C4-2B (cell line): Measurements from ENCODE around the gene ELFN2.

Experiments
- H3K27ac ChIP-seq: fragments of 450-650 bp; 2 replicates; pipeline ENCODE4 v1.5.1; 2017
- CTCF ChIP-seq: fragments of 450-650 bp; conservative IDR thresholded peaks from 2 replicates; pipeline ENCODE4 v1.5.1; 2017; ENCODE audit warnings: mild to moderate bottlenecking
- ZFX ChIP-seq: fragments of 450-650 bp; IDR thresholded peaks from 2 replicates; pipeline ENCODE4 v1.6.1; 2017

The ELFN2 gene

DNA sequence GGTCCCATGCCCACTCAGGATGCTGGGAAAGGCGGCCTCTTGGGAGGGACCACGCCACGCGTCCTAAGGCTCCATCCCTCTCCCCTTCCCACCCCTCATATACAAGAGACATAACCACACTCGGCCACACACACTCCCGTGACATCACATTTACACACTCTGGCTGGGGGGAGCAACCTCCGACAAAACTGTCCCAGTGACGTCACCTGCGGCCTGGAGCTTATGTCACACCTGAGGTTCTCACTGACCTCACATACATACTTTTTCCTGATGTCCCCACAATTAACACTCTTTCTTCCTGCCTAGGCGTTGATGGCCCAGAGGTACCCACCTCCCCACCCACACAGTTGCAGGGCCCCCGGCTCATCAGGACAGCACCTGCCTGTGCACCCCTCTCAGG, 1.9 kb downstream of the ELFN2 start:
- H3K27ac ChIP-seq: no peak overlapping the region
- TF ChIP-seq CTCF (no peak), ZFX (no peak)

GRCh38 chr22:37423283-37423682, 4.0 kb downstream of the ELFN2 start:
- no peak overlapping the region for H3K27ac ChIP-seq
- TF ChIP-seq ZFX (no peak), CTCF (no peak)

DNA sequence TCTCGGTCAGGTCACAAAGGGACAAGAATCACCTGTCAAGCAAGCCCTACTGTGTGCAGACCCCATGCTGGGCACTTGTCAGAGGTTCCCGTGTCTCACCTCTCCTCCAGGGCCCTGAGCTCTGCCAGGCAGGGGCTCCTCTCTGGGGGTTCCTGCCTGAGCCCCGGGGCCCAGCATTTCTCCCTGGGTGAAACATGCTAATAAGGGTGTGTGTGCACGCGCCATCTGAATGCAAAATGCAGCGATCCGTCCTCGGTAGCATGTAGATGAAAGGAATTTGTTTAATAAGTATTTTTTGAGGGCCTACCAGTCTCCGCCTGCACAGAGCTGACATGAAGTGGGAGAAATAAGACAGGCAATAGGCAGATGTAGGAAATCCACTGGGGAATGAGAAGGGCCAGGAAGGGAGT, 5.8 kb downstream of the ELFN2 start:
- no peak for TF ChIP-seq ZFX

GRCh38 chr22:37420686-37421467, 6.4 kb downstream of the ELFN2 start:
- no peak for TF ChIP-seq ZFX
- TF ChIP-seq CTCF: no peak

More for the DNA sequence above, 5.8 kb downstream of the ELFN2 start:
- no peak overlapping the region for H3K27ac ChIP-seq

GRCh38 chr22:37419969-37420685, 7.2 kb downstream of the ELFN2 start:
- TF ChIP-seq CTCF: no peak
- TF ChIP-seq ZFX: no peak
- H3K27ac ChIP-seq: peak overlapping the region; percentile 36

More at GRCh38 chr22:37420686-37421467, 6.4 kb downstream of the ELFN2 start:
- H3K27ac ChIP-seq: peak overlapping the region; percentile 36

- peak overlapping the region; percentile 36; the same call in 1 of the 2 replicates for H3K27ac ChIP-seq
- TF ChIP-seq ZFX (no peak), CTCF (no peak)
Observed at GRCh38 chr22:37419370-37419968, 7.8 kb downstream of the ELFN2 start.

- TF ChIP-seq CTCF (no peak), ZFX (no peak)
- H3K27ac ChIP-seq: no peak overlapping the region
Observed at GRCh38 chr22:37418627-37419369, 8.5 kb downstream of the ELFN2 start.
